GOT3 (cell line): Measurements from ENCODE around the gene MIF4GD.
A peak's percentile ranks its signal among the peaks of the same experiment; 100 is the strongest.
"Not testable (repeated sequence)": the region's sequence is repeated elsewhere in the genome, so short reads cannot be mapped to it uniquely, and the experiment has no call there.

Experiments
- DNase-seq: peaks from one replicate; lab custom pipeline; 2025; ENCODE audit warnings: mixed read lengths; lab: John Stamatoyannopoulos, UW

MIF4GD gene

GRCh38 chr17:75270966-75271232, at the start of gene MIF4GD:
TSS of gene MIF4GD (minus strand) at chr17:75271231. CDS start at chr17:75270195, 1,036 bp downstream.
- no peak for DNase-seq

- DNase-seq, result no peak
Measured at GRCh38 chr17:75319904-75320691, 49.1 kb upstream of the MIF4GD start.

GRCh38 chr17:75318615-75319222, 47.7 kb upstream of the MIF4GD start:
- DNase-seq, result no peak

GRCh38 chr17:75318211-75318610, 47.2 kb upstream of the MIF4GD start:
- DNase-seq, result no peak

GRCh38 chr17:75317671-75318070, 46.6 kb upstream of the MIF4GD start:
- DNase-seq, result no peak

GRCh38 chr17:75316253-75316652, 45.2 kb upstream of the MIF4GD start:
- no peak for DNase-seq

GRCh38 chr17:75315541-75316243, 44.7 kb upstream of the MIF4GD start:
- DNase-seq, result no peak

- DNase-seq, result no peak
Measured at GRCh38 chr17:75313941-75314551, 43.0 kb upstream of the MIF4GD start.

- DNase-seq, result no peak
Measured at GRCh38 chr17:75308732-75309629, 38.0 kb upstream of the MIF4GD start.

GRCh38 chr17:75307957-75308731, 37.1 kb upstream of the MIF4GD start:
- no peak for DNase-seq

GRCh38 chr17:75301502-75302206, 30.6 kb upstream of the MIF4GD start:
- DNase-seq, result no peak

- DNase-seq, result no peak
Measured at GRCh38 chr17:75301049-75301448, 30.0 kb upstream of the MIF4GD start.

GRCh38 chr17:75300280-75300679, 29.2 kb upstream of the MIF4GD start:
- DNase-seq, result no peak

- DNase-seq, result no peak
Measured at GRCh38 chr17:75295201-75296158, 24.4 kb upstream of the MIF4GD start.

- not testable (repeated sequence) for DNase-seq
Measured at GRCh38 chr17:75292810-75293448, 21.9 kb upstream of the MIF4GD start.

- no peak for DNase-seq
Measured at GRCh38 chr17:75289832-75290337, 18.9 kb upstream of the MIF4GD start.

GRCh38 chr17:75289115-75289831, 18.2 kb upstream of the MIF4GD start, which contains the start of gene SLC25A19:
TSS of gene SLC25A19 (minus strand) at chr17:75289433. CDS start at chr17:75286764, 2,669 bp downstream.
- peak; percentile 90 for DNase-seq

GRCh38 chr17:75288770-75289114, 17.7 kb upstream of the MIF4GD start:
- no peak for DNase-seq
